Measurements from ENCODE around the gene ITGA2B.
"Not testable (repeated sequence)": the region's sequence is repeated elsewhere in the genome, so short reads cannot be mapped to it uniquely, and the experiment has no call there.

Gene ITGA2B

GRCh38 chr17:44390250-44390870, 911 bp upstream of the ITGA2B start:
- no peak for DNase-seq

DNA sequence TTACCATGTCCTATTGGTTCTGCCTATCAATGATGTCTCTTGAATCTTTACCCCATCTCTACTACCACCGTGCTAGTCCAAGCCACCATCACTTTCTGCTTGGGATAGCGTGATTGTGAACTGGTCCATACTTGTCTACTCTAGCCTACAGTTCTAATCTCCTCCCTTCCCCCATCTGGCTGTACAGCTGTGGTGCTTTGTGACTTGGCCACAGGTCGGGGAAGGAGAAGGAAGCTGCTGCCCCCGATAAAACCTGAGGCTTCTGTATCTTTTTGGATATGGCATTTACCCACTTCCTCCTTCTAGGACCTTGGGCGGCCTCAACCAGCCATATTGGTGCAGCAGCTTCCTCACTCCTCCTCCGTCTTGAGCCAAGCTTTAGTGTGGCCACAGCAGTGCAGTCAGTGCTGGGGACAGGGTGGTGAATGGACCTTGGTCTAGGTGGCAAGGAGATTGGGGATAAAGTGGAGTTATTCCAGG, 314 bp upstream of the ITGA2B start:
- DNase-seq: no peak

- no peak for DNase-seq
Measured at GRCh38 chr17:44387804-44388203, 1.6 kb downstream of the ITGA2B start.

DNA sequence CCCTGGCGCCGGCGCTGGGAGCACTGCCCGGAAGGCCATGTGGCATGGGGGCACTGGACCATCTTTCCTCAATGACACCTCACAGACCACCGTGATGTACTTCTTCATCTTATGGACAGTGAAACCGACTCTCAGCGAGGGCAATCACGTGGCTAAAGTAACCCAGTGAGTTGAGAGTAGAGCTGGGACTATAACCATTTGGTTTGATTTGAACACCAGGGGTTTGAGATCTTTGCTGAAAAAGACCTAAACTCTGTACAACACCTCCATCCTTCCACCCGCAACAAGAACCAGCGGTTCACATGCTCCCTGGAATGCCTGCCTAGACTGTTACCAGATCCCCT, 3.3 kb downstream of the ITGA2B start:
- no peak for DNase-seq

- DNase-seq: peak; percentile 86
Measured at GRCh38 chr17:44385287-44386181, 3.9 kb downstream of the ITGA2B start.

- DNase-seq: no peak
Measured at GRCh38 chr17:44384823-44385286, 4.6 kb downstream of the ITGA2B start.

DNA sequence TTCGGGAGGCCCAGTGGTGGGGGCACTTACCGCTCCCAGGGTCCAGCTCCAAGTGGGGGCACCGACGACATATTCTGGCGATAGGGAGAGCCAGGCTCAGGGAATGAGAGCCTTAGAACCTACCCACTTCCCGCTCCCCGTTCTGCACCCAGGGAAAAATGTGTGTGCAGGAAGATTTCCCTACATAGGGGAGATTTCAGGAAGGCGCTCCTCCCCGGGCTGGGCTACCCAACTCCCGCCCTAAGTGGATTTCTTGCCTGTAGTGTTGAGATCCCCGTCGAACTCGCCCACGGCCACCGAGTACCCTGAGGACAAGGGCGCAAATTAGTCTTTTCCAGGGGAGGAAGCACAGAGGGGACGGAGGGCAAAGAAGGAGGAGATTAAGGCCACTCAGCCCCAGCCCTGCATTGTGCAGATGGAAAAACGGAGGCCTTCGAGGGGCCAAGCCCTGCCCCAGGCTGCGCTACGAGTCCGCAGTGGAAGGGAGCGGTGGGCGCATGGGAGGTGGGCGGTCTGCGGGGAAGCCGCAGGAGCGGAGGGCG, 5.1 kb downstream of the ITGA2B start:
- no peak for DNase-seq

- no peak for DNase-seq
Measured at GRCh38 chr17:44383861-44384260, 5.6 kb downstream of the ITGA2B start.

DNA sequence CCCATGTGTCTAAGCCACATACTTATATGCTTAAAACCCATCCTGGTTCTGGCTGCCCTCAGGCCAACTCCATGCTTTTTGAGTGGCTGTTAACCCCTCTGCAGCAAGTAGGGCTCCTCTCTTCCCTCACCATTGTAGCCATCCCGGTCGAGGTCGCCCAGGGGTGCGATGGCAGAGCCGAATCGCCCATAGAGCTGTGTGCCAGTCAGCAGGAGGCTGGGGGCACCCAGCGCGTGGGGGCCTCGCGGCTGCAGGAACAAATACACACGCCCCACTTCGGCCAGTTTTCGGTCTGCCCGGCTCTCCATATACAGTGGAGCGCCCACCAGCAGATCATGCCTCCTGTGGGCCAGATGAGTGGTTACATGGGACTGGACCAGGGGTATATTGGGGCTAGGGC, 6.1 kb downstream of the ITGA2B start:
- no peak for DNase-seq

GRCh38 chr17:44382917-44383316, 6.5 kb downstream of the ITGA2B start:
- no peak for DNase-seq

DNA sequence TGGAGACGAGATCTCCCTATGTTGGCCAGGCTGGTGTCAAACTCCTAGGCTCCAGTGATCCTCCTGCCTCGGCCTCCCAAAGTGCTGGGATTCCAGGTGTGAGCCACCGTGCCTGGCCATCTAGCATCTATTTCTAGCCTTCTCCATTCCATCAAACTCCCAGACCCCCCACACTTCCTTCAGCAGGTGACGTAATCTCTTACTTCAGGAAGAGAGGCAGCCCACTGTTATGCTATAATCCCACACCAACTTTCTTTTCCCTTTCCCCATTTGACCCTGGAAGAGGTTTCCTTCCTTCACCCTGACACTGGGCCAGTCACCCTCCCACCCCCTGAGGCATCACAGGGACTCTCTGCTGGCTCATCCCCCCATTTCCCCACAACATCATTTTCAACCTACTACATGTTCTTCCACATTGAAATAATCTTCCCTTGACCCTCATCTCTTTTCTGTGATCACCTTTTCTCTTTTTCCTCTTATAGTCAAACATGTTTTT, 7.6 kb downstream of the ITGA2B start:
- DNase-seq: no peak

DNA sequence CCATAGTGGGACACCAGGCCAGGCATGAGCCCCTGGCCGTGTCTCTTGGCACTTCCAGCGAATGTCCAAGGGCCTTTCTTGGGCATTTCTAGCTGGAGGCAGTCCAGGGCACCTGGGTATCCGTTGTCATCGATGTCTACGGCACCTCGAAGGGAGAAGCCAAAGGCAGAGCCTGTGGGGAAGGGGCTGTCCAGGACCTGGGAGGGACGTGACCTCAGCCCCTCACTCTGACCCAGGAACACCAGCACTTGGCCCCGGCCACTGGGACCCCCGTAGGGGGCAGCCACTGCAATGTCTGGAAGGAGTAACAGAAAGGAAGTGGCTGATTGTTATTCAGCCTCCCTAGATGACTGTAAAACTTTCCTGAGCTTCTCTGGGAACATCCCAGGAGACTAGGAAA, 8.7 kb downstream of the ITGA2B start:
- no peak for DNase-seq

DNA sequence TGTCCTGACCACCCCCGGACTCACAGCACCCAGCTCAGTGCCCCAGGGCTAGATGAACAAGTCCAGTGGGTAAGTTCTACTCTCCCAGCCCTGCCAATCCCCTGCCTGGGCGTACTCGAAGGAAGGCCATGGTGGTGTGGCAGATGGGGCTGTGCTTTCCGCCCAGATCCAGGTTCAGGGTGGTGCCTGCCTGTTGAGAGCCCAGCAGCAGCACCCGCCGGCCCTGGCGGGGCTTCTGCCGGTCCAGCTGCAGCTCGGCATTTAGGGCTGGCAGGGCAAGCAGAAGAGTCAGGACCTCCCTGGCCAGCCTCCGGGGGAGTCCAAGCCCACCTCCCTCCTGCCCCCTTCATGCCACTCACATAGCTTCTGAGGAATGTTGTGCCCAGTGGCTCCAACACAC, 9.6 kb downstream of the ITGA2B start:
- DNase-seq: no peak

- DNase-seq: no peak
Measured at GRCh38 chr17:44378171-44378705, 11.2 kb downstream of the ITGA2B start.

DNA sequence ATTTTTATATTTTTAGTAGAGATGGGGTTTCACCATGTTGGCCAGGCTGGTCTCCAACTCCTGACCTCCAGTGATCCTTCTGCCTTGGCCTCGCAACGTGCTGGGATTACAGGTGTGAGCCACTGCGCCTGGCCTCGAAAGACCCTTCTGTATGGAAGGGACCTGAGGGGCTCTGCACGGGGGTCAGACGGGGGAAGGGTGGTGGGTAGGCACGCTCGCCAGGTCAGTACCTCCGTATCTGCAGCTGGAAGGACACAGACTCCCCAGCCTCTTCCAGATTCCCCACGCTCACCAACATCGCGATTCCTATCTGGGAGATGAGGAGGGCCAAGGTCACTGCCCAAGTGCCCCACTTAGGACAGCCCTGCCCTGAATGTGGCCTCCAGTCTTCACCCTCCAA, 12.7 kb downstream of the ITGA2B start:
- no peak for DNase-seq

DNA sequence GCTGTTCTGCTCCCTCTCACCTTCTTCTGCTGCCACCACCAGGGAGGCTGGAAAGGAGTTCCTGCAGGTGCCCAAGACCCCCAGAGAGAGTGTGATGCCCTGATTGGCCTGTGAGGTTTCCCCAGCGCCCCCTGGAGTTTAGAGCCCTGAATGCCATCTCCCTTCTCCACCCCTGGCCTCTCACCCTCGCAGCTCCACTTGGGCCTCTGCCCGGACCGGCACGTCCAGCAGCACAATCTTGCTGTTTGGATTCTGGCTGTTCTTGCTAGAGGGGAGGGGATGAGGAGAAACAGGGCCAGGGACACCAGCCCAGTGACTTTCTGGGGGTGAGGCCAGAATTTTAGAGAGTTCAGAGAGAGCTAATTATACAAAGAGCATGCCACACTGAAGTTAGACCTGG, 13.3 kb downstream of the ITGA2B start:
- DNase-seq: no peak

DNA sequence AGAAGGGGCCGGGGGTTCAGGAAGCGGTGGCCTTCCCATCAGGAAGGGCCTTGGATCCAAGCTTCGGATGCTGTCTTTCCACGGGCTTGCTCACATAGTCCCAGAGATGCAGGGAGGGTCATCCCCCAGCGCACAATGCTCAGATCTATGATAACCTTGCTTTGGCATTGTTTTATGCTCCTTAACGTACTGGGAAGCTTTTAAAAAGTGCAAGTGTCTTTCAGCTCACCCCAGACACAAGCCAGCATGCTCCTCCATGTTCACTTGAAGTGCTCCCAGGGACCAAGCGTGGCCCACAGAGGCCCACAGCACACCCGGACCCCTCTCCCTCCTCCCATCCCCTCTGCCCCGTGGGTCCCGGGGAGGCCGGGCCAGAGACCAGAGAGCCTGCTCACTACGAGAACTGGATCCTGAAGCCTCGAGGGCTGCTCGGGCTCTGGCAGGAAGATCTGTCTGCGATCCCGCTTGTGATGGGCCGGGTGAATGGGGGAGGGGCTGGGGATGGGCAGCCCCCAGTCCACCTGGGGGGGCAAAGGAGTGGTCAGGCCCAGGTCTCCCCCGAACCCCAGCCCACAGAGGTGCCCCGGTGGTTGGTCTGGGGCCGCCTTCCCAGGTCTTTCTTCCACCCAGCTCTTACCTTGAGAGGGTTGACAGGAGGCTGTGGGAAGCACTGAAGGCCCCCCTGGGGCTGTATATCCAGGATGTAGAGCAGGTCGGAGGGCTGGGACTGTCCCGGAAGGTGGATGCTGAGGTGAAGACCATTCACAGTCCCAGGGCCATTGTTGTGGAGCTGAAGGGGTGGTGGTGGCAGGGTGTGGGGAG, 14.0 kb downstream of the ITGA2B start:
- DNase-seq: no peak

DNA sequence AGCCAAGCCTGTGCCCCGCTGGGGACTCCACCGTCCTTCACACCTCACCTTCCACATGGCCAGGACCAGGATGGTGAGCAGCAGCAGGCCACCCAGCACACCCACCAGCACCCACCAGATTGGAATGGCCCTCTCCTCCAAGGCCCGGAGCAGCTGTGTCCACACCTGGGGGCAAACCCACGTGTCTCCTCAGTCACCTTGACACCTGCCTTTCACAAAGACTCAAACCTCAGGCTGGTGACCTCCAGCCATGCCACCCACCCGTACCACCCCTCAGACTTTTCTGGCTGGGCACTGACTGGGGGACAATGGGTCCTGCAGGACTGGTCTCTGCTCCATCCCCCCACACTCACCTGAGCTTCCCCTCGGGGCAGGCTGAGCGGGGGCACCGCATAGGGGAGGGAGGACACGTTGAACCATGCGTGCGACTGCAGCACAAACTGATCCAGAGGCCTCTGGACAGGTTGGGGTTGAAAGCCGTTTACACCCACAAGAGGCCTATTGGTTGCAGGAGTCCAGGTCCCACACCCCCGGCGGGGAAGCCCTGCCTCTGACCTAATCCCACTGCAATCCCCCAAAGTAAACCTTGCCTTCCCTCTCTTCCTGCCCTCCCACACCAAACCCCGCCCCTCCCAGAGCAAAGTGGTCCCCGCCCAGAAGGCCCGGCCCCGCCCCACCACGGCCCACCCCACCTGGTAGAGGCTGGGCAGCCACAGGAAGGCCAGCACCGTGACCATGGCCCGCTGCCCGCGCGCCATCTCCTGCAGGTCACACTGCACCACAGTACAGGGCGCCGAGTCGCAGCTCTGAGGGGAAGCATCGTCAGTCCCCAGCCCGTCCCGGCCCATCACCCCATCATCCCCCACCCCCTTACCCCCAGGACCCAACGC, 14.9 kb downstream of the ITGA2B start:
- no peak for DNase-seq

DNA sequence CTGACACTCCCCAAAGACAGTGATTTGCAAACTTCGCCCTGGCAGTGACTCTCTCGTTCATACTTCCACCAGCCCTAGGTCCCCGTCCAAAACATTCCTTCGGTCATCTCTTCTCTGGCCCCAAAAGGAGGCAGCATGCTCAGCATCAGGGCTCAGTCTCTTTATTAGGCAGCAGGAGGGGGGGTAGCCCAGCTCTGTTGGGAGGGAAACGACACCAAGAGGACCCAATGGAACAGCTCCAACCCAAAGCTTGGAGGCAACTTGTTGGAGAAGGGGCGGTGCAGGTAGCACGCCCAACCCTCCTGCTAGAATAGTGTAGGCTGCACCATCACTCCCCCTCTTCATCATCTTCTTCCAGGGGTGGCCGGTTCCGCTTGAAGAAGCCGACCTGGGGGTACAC, 17.4 kb downstream of the ITGA2B start:
- no peak for DNase-seq

GRCh38 chr17:44369414-44370023, 19.9 kb downstream of the ITGA2B start:
- not testable (repeated sequence) for DNase-seq
